ENCODE data around the gene OR2M4. TPM values are rescaled to one million over a fixed set of nuclear protein-coding genes. Genes with fewer than 3 reads are reported as not detected.

The OR2M4 gene
- total RNA-seq: not detected

GRCh38 chr1:248231117-248231516, at the start of gene OR2M4:
TSS of gene OR2M4 (plus strand) at chr1:248231417. CDS start at chr1:248238929, 7,512 bp downstream.

GRCh38 chr1:248196965-248197364, 34.3 kb upstream of the OR2M4 start, which contains the start of gene OR2M3:
TSS of gene OR2M3 (plus strand) at chr1:248197265. CDS start at chr1:248203068, 5,803 bp downstream.

GRCh38 chr1:248277876-248278275, 46.7 kb downstream of the OR2M4 start, which contains the start of gene OR2T33:
TSS of gene OR2T33 (minus strand) at chr1:248277976. CDS start at chr1:248273814, 4,162 bp downstream.

Other genes starting within 250 kb of the OR2M4 start
- not detected for gene OR2L5, start 217.8 kb upstream of the OR2M4 start, total RNA-seq
- under 1 TPM; 0.05 to 0.08 TPM for gene OR2L2, start 201.3 kb upstream of the OR2M4 start, total RNA-seq
- not detected for gene OR2L3, start 184.6 kb upstream of the OR2M4 start, total RNA-seq
- gene OR2L13, start 136.2 kb upstream of the OR2M4 start, total RNA-seq: not detected
- gene OR2M5, start 86.3 kb upstream of the OR2M4 start, total RNA-seq: not detected
- not detected for gene OR2M2, start 56.6 kb upstream of the OR2M4 start, total RNA-seq
- gene OR2M3, start 34.2 kb upstream of the OR2M4 start, total RNA-seq: not detected
- gene OR2T33, start 46.6 kb downstream of the OR2M4 start, total RNA-seq: not detected
- gene OR2T12, start 72.0 kb downstream of the OR2M4 start, total RNA-seq: not detected
- not detected for gene OR2M7, start 93.2 kb downstream of the OR2M4 start, total RNA-seq
- not detected for gene OR14C36, start 117.4 kb downstream of the OR2M4 start, total RNA-seq
- not detected for gene OR2T4, start 130.2 kb downstream of the OR2M4 start, total RNA-seq
- not detected for gene OR2T6, start 144.3 kb downstream of the OR2M4 start, total RNA-seq
- gene OR2T1, start 171.6 kb downstream of the OR2M4 start, total RNA-seq: not detected
- gene OR2T2, start 214.2 kb downstream of the OR2M4 start, total RNA-seq: not detected
- not detected for gene OR2T3, start 241.9 kb downstream of the OR2M4 start, total RNA-seq

All from activated naive CD4-positive, alpha-beta T cell treated with anti-CD3 and anti-CD28 coated beads, Interleukin-2, amount 10 ng/mL, durations not matched to agents 5 hours and 36 hours (primary cell).